GM19372 (cell line): ENCODE results near the gene RLN3.
A peak's percentile ranks its signal among the peaks of the same experiment; 100 is the strongest.
"Not testable (repeated sequence)": the region's sequence is repeated elsewhere in the genome, so short reads cannot be mapped to it uniquely, and the experiment has no call there.

Experiments
- ATAC-seq: cut with Tn5 transposase; IDR thresholded peaks from one replicate; pipeline ENCODE4 v1.9.1; 2021; ENCODE audit warnings: mild to moderate bottlenecking, low read depth, moderate library complexity; ENCODE audit not compliant: unreplicated experiment

RLN3 gene

DNA sequence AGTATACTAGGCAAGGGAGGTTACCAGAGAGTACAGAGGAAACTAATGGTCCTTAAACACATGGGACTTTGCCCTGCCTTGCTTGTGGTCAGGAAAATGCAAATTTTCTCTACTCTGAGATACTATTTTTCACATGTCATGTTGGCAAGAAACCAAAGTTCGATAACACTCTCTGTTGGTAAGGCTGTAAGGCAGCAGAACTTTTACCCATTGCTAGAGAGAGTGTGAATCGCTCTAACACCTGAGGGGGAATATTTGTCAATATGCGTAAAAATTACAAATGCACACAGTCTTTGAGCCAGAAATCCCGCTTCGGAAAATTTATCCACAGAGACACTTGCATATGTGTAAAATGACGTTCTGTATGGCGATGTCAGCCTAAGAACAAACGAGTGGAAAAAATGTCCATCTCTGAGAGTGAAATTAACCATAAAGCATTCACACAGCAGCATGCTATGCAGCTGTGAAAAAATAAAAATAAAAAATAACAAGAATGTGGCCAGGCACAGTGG is 12.4 kb upstream of the RLN3 start:
- peak; percentile 81 for ATAC-seq

DNA sequence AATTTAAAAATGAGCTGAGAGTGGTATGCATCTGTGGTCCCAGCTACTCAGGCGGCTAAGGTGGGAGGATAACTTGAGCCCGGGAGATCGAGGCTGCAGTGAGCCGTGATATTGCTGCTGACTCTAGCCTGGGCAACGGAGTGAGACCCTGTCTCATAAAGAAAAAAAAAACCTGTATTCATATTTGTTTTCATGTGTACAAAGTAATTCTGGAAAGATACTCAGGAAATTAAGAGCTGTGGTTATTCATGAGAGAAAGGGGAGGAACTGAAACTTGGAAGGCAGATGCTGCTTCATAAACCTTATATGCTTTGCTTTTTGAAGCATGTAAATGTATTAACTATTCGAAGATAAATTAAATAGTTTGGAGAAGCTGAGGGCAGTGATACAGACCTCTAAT is 8.8 kb upstream of the RLN3 start:
- ATAC-seq, result no peak

DNA sequence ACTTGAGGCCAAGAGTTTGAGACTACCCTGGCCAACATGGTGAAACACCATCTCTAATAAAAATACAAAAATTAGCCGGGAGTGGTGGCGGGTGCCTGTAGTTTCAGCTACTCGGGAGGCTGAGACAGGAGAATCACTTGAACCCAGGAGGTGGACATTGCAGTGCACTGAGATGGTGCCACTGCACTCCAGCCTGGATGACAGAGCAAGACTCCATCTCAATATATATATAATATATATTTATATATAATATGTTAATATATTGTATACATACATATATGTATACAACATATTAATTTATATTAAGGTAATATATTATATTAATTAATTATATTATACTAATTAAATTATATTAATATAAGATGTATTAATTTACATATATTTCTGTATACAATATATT is 8.2 kb upstream of the RLN3 start:
- ATAC-seq, result not testable (repeated sequence)

DNA sequence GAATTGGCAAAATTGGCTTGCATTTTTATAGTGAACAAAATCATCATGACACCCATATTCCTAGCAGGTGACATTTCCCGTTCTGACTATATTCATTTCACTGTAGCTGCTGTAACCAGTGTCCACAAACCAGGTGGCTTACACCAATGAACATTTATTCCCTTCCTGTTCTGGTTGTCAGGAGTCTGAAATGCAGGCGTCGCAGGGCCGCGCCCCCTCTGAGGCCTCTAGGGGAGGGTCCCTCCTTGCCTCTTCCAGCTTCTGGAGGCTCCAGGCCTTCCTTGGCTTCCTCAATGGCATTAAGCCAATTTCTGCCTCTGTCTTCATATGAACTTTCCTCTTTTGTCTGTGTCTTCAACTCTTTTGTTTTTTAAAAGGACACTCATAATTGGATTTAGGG is 6.5 kb upstream of the RLN3 start:
- ATAC-seq, result no peak

DNA sequence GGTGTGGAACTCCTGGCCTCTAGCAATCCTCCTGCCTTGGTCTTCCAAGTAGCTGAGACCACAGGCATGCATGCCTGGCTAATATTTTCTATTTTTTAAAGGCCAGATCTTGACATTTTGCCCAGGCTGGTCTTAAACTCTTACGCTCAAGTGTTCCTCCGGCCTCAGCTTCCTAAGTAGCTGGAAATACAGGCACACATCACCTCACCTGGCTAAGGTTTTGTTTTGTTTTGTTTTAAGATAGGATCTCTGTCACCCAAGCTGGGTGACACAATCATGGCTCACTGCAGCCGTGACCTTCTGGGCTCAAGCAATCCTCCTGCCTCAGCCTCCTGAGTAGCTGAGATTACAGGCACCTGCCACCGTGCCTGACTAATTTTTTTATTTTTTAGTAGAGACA is 5.5 kb upstream of the RLN3 start:
- ATAC-seq, result no peak

DNA sequence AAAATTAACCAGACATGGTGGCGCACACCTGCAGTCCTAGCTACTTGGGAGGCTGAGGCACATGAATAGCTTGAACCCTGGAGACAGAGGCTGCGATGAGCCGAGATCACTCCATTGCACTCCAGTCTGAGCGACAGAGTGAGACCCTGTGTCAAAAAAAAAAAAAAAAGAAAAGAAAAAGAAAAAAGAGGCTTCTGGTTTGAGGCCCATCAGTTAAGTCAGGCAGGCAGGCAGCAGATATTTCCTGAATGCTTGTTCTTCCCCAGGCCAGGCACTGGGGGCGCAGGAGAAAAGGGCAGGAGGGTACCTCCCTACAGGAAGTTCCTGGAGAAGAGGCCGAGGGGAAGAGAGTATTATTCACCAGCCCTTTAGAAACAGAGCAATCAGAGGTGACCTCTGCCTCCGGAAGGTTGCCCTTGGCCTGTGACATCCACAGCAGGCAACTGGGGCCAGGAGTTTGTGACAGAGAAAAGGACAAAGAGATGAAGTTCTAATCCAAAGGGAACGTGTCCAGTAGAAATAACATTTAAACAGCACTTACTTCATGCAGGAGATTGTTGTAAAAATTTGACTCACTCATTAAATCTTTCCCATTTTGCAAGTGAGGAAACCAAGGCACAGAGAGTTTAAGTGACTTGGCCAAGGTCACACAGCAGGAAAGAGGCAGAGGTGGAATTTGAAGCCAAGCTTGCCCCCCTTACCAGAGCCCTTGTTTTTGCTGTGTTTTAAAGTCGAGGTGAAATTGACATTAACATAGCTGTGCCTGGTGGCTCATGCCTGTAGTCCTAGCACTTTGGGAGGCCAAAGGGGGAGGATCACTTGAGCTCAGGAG is 4.3 kb upstream of the RLN3 start:
- ATAC-seq, result no peak

DNA sequence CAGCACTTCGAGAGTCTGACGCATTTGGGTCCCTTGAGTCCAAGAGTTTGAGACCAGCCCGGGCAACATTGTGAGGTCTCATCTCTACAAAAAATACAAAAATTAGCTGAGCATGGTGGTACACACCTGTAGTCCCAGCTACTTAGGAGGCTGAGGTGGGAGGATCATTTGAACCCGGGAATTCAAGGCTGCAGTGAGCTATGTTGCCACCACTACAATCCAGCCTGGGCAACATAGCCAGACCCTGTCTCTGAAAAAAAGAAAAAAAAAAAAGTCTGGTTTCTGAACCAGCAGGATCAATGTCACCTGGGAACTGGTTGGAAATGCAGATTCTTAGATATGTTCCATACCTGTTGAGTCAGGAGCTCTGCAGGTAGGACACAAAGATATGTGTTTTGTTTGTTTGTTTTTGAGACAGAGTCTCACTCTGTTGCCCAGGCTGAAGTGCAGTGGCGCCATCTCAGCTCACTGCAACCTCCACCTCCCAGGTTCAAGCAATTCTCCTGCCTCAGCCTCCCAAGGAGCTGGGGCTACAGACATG is 1.2 kb upstream of the RLN3 start:
- ATAC-seq, result not testable (repeated sequence)

DNA sequence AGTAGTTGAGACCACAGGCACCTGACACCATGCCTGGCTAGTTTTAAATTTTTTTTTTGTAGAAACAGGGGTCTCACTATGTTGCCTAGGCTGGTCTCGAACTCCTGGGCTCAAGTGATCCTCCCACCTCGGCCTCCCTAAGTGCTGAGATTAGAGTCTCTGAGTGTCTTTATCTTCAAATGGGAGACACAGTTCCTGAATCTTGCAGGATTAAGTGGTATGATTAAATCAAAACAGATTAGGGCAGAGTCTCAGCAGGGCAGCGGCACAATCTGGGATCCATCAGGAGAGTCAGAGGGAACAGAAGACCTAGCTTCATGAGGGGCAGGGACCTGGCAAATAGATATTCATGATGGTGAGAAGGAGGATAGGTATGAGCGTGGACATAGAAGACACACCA is 953 bp downstream of the RLN3 start:
- ATAC-seq, result no peak

DNA sequence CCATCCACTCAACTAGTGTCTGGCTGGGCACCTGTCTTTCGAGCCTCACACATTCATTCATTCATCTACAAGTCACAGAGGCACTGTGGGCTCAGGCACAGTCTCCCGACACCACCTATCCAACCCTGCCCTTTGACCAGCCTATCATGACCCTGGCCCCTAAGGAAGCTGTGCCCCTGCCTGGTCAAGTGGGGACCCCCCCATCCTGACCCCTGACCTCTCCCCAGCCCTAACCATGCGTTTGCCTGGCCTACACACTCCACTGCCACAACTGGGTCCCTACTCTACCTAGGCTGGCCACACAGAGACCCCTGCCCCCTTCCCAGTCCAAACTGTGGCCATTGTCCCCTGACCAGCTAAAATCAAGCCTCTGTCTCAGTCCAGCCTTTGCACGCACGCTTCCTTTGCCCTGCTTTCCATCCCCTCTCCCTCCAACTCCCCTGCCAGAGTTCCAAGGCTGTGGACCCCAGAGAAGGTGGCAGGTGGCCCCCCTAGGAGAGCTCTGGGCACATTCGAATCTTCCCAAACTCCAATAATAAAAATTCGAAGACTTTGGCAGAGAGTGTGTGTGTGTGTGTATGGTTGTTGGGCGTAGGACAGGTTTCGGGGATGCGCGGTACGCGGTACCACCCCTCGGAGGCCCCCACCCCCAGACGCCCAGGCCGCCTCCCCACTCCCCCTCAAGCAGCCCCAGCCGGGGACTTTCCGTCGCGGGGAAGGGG is 3.2 kb downstream of the RLN3 start:
- ATAC-seq, result no peak

DNA sequence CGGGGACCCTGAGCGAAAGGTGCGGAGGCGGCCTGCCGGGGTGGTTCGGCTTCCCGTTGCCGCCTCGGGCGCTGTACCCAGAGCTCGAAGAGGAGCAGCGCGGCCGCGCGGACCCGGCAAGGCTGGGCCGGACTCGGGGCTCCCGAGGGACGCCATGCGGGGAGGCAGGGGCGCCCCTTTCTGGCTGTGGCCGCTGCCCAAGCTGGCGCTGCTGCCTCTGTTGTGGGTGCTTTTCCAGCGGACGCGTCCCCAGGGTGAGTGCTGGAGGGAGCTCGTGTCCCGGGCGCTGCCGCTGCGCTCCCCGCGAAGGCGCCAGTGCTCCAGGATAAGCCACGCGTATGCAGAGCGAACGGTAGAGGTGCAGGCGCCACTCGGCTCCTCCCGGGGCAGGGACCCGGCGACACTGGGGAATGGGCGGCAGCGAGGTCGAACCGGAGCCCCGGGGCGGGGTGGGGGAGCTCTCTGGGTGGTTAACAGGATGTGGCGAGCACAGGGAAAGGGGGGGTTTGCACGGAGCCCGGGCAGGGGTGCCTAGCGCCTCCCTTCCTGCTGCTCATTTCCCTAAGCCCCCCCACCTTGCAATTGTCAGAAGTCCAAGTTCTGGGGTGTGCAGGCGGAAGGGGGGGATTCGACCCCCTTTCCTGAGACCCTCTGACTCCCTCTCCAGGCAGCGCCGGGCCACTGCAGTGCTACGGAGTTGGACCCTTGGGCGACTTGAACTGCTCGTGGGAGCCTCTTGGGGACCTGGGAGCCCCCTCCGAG is 4.0 kb downstream of the RLN3 start, which contains the start of gene IL27RA:
TSS of gene IL27RA (plus strand) at position 44 of the 762 bp plus-strand sequence. CDS start at position 155, 111 bp downstream.
- ATAC-seq, result peak; percentile 57

DNA sequence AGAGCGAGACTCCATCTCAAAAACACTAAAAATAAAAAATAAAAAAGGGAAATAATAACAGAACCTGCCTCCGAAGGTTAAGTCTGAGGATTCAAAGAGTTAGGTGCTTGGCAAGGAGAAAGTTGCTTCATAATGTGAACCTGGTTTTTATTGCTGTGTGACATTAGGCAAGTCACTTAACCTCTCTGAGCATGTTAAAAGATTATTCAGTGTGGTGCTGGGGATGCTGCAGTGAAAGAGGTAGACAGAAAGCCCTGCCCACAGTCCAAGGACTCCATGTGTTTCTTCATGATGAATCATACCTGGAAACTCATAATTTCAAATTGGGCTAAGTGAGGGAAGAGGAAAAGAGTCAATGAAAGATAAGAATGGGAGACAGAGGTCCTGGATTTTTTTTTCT is 6.0 kb downstream of the RLN3 start:
- ATAC-seq, result no peak

DNA sequence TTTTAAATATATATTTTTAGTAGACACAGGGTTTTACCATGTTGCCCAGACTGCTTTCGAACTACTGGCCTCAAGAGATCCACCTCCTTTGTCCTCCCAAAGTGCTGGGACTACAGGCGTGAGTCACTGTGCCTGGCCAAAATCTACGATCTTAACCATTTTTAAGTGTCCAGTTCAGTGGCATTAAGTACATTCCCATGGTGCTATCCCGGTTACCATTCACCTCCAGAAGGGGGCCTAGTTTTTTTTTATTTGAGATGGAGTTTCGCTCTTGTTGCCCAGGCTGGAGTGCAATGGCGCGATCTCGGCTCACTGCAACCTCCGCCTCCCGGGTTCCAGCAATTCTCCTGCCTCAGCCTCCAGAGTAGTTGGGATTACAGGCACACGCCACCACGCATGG is 7.2 kb downstream of the RLN3 start:
- ATAC-seq, result not testable (repeated sequence)

DNA sequence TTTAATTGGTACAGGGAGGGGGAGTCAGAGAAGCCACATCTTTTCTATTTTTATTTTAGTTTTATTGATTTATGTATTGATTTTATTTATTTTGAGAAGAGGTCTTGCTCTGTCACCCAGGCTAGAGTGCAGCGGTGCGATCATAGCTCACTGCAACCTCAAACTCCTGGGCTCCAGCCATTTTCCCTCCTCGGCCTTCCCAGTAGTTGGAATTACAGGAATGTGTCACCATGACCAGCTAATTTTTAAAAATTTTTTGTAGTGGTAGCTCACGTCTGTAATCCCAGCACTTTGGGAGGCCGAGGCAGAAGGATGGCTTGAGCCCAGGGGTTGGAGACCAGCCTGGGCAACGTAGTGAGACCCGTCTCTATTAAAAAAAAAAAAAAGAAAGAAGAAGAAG is 7.8 kb downstream of the RLN3 start:
- no peak for ATAC-seq

DNA sequence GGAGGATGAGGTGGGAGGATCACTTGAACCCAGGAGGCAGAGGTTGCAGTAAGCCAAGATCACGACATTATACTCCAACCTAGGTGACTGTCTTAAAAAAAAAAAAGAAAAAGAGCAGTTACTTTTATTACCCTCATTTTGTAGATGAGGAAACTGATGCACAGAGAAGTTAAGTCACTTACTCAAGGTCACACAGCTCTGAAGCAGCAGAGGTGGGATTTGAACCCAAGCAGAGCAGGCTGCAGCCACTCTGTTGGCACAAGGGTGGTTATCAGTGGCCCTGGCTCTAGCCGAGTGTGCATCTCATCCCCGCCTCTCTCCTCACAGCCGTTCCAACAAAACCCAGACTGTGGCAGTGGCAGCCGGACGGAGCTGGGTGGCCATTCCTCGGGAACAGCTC is 11.2 kb downstream of the RLN3 start:
- no peak for ATAC-seq

DNA sequence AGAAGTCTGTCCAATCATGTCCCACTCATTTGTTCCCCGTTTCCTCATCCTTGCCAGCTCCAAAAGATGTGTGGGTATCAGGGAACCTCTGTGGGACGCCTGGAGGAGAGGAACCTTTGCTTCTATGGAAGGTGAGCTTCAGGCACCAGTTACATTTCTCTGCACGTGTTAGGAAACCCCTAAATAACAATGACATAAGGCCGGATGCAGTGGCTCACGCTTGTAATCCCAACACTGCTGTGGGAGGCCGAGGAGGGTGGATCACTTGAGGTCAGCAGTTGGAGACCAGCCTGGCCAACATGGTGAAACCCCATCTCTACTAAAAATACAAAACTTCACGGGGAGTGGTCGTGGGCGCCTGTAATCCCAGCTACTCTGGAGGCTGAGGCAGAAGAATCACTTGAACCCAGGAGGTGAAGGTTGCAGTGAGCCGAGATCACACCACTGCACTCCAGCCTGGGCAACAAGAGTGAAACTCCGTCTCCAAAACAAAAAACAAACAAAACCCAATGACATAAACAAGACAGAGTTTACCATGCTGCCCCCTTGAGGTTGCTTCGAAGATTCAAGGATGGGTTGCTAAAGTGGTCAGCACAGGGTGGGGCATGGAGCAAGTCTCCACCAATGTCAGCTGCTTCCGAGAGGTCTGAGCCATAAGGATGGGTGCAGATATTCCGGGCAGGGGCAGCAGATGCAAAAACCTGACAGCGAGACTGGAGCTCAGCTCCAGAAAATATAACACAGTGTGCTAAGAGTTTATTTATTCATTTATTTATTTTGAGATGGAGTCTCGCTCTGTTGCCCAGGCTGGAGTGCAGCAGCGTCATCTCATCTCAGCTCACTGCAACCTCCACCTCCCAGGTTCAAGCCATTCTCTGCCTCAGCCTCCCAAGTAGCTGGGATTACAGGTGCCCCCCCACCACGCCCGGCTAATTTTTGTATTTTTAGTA is 15.0 kb downstream of the RLN3 start:
- ATAC-seq, result not testable (repeated sequence)

DNA sequence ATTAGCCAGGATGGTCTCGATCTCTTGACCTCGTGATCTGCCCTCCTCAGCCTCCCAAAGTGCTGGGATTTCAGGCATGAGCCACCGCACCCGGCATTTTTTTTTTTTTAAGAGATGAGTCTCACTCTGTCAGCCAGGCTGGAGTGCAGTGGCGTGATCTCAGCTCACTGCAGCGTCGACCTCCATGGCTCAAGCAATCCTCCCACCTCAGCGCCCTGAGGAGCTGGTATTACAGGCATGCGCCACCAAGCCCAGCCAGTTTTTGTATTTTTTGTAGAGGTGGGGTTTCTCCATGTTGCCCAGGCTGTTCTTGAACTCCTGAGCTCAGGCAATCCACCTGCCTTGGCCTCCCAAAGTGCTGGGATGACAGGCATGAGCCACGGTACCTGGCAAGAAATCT is 19.9 kb downstream of the RLN3 start:
- ATAC-seq, result not testable (repeated sequence)

DNA sequence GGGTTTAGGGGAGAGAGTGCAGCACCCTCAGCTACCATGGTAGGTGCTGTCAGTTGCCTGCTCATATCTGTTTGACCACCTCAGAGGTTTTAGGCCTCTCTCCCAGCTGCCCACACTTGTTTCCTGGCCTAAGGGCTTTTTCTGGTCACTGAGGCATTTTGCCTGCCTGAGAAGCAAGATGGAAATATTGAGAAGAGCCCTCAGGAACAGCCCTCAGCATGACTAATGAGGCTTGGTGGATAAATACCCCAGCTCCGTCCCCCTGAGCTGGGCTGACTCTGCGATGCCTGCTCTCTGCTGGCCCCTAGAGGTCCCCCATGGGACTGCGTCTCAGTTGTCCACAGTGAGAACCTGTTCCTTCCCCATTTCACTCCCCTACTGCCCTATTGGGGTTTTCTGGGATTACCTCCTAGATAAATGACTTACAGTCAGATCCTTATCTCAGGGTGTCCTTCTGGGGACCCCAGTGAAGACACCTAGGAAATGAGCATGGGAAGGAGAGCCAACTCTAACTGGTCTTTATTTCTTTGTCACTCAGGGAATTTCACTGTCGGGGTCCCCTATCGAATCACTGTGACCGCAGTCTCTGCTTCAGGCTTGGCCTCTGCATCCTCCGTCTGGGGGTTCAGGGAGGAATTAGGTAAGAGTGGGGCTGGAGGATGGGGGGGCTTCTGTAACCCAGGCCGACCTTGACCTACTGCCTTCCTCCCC is 20.6 kb downstream of the RLN3 start:
- no peak for ATAC-seq

DNA sequence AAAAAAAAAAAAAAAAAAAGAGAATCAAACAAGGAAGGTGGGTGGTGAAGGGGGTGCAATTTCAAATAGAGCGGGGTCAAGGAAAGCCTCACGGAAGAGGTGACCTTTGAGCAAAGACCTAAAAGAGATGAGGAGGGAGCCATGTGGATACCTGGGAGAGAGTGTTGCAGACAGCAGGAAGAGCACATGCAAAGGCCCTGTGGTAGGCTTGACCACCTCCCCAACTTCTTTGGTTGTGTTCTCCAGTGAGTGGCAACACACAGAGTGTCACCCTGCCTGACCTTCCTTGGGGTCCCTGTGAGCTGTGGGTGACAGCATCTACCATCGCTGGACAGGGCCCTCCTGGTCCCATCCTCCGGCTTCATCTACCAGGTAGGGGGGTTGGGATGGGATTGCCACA is 22.6 kb downstream of the RLN3 start:
- no peak for ATAC-seq

DNA sequence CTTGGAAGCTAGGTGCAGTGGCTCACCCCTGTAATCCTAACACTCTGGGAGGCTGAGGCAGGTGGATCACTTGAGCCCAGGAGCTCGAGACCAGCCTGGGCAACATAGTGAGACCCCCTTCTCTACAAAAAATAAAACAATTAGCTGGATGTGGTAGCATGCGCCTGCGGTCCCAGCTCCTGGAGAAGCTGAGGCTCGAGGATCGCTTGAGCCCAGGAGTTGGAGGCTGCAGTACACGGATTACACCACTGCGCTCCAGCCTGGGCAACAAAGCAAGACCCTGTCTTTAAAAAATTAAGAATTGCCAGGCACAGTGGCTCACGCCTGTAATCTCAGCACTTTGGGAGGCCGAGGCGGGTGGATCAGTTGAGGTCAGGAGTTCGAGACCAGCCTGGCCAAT is 23.0 kb downstream of the RLN3 start:
- ATAC-seq, result not testable (repeated sequence)
